Stimulated activated CD8-positive, alpha-beta memory T cell treated with anti-CD3 and anti-CD28 coated beads, Interleukin-15, amount 100 ng/mL, for 4 hours (primary cell): ENCODE measurements around the gene ZNF513.
"Not testable (repeated sequence)": the region's sequence is repeated elsewhere in the genome, so short reads cannot be mapped to it uniquely, and the experiment has no call there.

Experiments used
- DNase-seq, 2 donors: peaks; one replicate each; pipeline ENCODE4 v3.0.0-alpha.2; 2020; ENCODE audit warnings: low read depth in 2 of 2

ZNF513 gene

GRCh38 chr2:27356382-27357181 is 24.0 kb downstream of the ZNF513 start, which contains the start of gene GTF3C2:
Gene GTF3C2 (minus strand): TSS chr2:27356764. CDS start chr2:27343554, 13,210 bp downstream.
- DNase-seq: peak; percentile 85 to 92

GRCh38 chr2:27356056-27356381 is 24.5 kb downstream of the ZNF513 start:
- no peak for DNase-seq

- DNase-seq: no peak
Measured at GRCh38 chr2:27354597-27354927, 26.0 kb downstream of the ZNF513 start.

- DNase-seq: no peak
Measured at GRCh38 chr2:27353762-27354596, 26.6 kb downstream of the ZNF513 start.

GRCh38 chr2:27353386-27353761 is 27.2 kb downstream of the ZNF513 start:
- not testable (repeated sequence) for DNase-seq

GRCh38 chr2:27351802-27352598 is 28.5 kb downstream of the ZNF513 start:
- no peak for DNase-seq

GRCh38 chr2:27350106-27350693 is 30.3 kb downstream of the ZNF513 start:
- no peak for DNase-seq

- no peak for DNase-seq
Measured at GRCh38 chr2:27347641-27348040, 32.9 kb downstream of the ZNF513 start.

GRCh38 chr2:27336173-27336572 is 44.4 kb downstream of the ZNF513 start:
- DNase-seq: no peak

GRCh38 chr2:27335311-27335710 is 45.2 kb downstream of the ZNF513 start:
- DNase-seq: no peak
